ENCODE measurements around the gene PIH1D1. TPM values are rescaled to one million over a fixed set of nuclear protein-coding genes. Genes with fewer than 3 reads are reported as not detected.

The PIH1D1 gene
- total RNA-seq, 2 donors from 2014 or later = 110 to 170 TPM

DNA sequence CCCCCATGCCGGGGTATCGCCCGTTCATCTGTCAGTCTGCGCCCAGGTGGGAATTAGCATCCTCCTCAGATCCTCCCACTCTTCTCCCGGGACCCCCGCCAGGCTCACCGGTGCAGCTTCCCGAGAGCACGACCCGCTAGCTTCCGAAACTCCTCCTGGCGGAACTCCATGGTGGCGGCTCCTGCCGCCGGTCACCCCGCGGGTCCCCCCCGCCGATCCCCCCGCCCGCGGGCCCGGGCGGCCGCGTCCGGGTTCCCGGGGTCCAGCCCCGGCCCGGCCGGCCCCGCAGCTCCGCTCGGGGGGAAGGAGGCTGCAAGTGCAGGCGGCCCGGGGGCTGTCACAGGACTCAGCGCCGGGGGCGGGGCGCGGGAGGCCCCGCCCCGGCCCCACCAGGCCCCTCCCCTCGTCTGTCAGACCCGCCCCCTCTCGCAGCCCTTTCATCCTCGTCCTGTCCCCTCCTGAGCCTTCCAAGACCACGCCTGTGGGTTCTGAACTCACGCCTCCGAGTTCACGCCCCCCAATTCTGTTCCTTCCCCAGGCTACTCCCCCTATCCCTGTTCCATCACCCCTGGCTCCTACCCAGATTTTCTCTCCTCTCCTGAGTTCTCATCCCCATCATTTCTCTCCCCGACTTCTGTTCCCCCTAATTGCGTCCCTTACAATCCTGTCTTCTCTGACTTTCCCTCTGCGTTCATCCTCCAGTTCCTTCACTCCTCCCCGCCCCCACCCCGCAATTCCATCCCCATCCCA, 10.2 kb downstream of the PIH1D1 start, which contains the start of gene SLC17A7:
TSS of gene SLC17A7 (minus strand) at position 318 of the 750 bp plus-strand sequence. CDS start at position 170, 148 bp downstream.
- Mint-ChIP-seq H3K9me3 (no peaks in the 10 kb centered on the region), H3K27me3 (peaks cover 50 to 64% of the 10 kb centered on the region in 2 donors), H3K27ac (peak within 1 kb of the TSS; percentile 10 to 48), H3K4me1 (ENCODE audit: low read depth in 2 of 2) (peaks cover 35 to 41% of the 10 kb centered on the region in 2 donors), H3K4me3 (peak within 1 kb of the TSS; percentile 71), H3K36me3 (peaks cover 12% of the 10 kb centered on the region)
- DNase-seq (ENCODE audit: low spot score) = no peak
- no peak for ATAC-seq

DNA sequence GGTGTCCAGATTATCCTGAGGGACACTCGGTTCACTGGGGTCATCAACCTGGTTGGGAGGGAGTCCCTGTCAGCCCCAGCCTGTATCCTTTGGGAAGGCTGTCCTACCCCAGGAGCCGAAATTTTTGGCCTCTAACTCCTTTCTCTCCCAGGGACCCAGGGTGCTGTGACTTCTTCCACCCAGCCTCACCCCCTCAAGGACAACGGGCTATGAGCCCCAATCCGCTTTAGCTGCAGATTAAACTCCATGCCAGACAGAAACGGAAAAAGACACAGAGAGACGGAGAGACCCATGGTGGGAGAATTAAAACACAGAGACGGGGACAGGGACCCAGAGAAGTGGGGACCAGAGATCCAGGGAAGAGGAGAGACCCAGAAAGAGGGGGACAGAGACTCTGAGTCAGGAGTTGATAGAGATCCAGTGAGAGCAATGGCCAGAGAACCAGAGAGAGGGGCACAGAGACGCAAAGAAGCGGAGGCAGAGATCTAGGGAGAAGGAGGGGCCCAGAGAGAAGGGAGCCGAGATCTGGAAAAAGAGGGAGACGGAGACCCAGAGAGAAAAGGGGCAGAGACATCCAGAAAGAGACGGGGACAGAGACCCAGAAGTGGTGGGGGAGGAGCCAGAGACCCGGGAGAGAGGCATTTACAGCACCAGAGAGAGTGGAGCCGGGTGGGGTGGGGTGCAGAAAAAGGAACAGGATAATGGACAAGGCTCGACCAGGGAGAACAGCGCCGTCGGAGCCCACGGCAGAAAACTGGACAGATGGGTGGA, 11.0 kb downstream of the PIH1D1 start:
- Mint-ChIP-seq H3K27ac (no peak overlapping the region), H3K4me1 (ENCODE audit: low read depth in 2 of 2) (peaks cover 40 to 42% of the 10 kb centered on the region in 2 donors), H3K9me3 (no peaks in the 10 kb centered on the region), H3K27me3 (peaks cover 57 to 72% of the 10 kb centered on the region in 2 donors), H3K4me3 (peak overlapping the region; percentile 55), H3K36me3 (peaks cover 12% of the 10 kb centered on the region)
- ATAC-seq (no peak), DNase-seq (ENCODE audit: low spot score) (no peak)

DNA sequence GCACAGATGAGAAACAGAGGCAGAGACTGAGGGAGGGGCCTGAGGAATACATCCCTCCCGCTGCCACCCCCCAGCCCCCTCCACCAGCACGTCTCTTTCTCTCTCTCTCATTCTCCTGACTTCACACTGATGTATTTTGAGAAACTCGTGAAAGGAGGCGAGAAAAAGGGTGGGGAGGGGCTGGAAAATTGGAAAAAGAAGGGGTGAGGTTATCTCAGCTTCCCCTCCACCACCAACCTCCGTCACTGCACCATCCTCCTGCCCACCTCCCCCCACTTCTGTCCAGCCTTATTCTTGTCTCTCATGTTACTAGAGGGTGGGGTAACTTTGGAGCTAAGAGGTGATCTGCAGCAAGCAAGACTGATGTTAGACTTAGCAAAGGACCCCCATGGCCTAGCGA, 11.8 kb downstream of the PIH1D1 start:
- peaks cover 35 to 40% of the 10 kb centered on the region in 2 donors for H3K4me1 Mint-ChIP-seq (ENCODE audit: low read depth in 2 of 2)
- ATAC-seq = no peak
- DNase-seq (ENCODE audit: low spot score) = no peak
- H3K27me3 Mint-ChIP-seq = peaks cover 65 to 80% of the 10 kb centered on the region in 2 donors
- H3K9me3 Mint-ChIP-seq = no peaks in the 10 kb centered on the region
- no peak overlapping the region for H3K27ac Mint-ChIP-seq
- H3K4me3 Mint-ChIP-seq = no peak overlapping the region
- peaks cover 12% of the 10 kb centered on the region for H3K36me3 Mint-ChIP-seq

DNA sequence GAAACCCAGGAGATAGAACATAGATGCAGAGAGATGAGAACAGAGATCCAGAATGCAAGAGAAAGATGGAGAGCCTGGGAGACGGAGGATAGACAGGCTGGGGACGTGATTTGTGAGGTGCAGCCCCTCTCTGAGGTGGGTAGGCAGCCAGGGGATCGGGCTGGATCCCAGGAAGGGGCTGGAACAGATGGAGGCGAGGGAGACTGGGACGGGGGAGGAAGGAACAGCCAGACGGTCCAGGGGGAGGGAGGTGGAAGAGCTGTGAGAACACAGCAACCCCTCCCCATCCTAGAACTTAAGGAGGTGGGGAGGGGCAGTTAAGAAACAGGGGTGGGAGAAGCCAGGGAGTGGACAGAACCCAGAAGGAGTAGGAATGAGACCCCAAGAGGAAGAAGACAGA, 13.4 kb downstream of the PIH1D1 start:
- Mint-ChIP-seq H3K27ac (no peak overlapping the region), H3K4me3 (no peak overlapping the region), H3K9me3 (no peaks in the 10 kb centered on the region), H3K4me1 (ENCODE audit: low read depth in 2 of 2) (peaks cover 28 to 35% of the 10 kb centered on the region in 2 donors), H3K36me3 (peaks cover 12% of the 10 kb centered on the region), H3K27me3 (peaks cover 70 to 90% of the 10 kb centered on the region in 2 donors)
- DNase-seq (ENCODE audit: low spot score) (no peak), ATAC-seq (no peak)

DNA sequence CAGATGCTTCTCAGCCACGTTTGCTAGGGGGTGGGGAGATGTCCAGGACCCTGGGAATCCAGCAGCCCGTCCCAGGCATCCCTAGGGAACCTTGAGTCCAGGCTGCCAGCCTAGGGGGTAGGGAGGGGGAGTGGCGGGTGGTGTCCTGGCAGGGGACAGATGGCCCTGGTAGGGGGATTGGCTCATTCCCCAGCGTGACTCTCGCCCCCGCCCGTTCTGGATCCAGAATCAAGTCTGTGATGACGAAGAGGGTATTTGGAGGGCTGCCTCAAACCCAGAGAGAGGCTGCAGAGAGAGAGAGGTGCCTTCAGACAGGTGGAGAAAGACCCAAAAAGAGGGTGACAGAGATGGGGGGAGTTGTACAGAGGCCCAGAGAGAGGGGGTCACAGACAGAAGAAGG, 14.4 kb downstream of the PIH1D1 start:
- Mint-ChIP-seq H3K4me3 (no peak overlapping the region), H3K9me3 (no peaks in the 10 kb centered on the region), H3K27ac (no peak overlapping the region), H3K27me3 (peaks cover 70 to 89% of the 10 kb centered on the region in 2 donors), H3K4me1 (ENCODE audit: low read depth in 2 of 2) (peaks cover 24 to 31% of the 10 kb centered on the region in 2 donors), H3K36me3 (peaks cover 12% of the 10 kb centered on the region)
- ATAC-seq (no peak), DNase-seq (ENCODE audit: low spot score) (no peak)

DNA sequence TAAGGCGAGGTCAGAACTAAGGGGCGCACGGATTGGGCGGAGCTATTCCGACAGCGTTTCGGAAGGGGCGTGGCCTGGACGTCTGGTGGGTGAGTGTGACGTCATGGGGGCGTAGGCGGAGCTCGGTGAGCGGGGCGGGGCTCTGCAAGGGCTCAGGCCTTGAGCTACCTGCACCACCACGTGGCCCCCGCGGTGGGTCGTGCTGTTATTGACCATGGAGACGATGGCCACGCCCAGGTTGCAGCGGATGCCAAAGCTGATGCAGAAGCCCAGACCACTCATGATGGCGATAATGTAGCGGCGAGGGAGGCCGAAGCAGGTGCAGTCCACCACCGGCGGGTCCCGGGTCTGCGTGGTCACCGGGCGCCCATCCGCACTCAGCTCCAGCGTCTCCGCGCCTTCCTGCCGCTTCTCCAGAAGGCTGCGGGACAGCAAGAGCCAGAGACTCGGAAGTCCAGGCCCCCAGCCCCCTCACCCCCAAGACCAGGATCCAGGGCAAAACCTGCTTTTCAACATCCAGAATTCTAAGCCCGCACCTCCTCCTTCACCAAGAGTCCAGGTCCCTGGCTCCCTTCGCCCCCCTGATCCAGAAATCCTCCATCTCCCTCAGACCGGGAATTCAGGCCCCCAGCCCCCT, 15.1 kb downstream of the PIH1D1 start:
- Mint-ChIP-seq H3K4me3 (no peak overlapping the region), H3K9me3 (no peaks in the 10 kb centered on the region), H3K4me1 (ENCODE audit: low read depth in 2 of 2) (peaks cover 19 to 28% of the 10 kb centered on the region in 2 donors), H3K27ac (no peak overlapping the region), H3K27me3 (peaks cover 66 to 88% of the 10 kb centered on the region in 2 donors), H3K36me3 (peaks cover 6% of the 10 kb centered on the region)
- DNase-seq (ENCODE audit: low spot score) = no peak
- peak; percentile 39 to 59 for ATAC-seq

DNA sequence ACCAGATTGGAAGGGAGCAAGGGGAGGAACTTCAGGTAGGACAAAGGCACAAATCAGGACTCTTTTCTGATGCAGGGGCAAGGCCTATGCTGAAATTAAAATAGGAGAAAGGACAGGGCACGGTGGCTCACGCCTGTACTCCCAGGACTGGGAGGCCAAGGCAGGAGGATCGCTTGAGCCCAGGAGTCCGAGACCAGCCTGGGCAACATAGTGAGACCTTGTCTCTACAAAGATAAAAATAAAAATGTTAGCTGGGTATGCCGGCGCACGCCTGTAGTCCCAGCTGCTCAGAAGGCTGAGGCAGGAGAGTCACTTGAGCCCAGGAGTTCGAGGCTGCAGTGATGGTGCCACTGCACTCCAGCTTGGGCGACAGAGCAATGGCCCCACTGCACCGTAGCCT, 15.9 kb downstream of the PIH1D1 start:
- Mint-ChIP-seq H3K4me3 (no peak overlapping the region), H3K27me3 (peaks cover 64 to 83% of the 10 kb centered on the region in 2 donors), H3K9me3 (no peaks in the 10 kb centered on the region), H3K4me1 (ENCODE audit: low read depth in 2 of 2) (peaks cover 14 to 25% of the 10 kb centered on the region in 2 donors), H3K36me3 (peaks cover 3% of the 10 kb centered on the region), H3K27ac (no peak overlapping the region)
- ATAC-seq (no peak), DNase-seq (ENCODE audit: low spot score) (no peak)

DNA sequence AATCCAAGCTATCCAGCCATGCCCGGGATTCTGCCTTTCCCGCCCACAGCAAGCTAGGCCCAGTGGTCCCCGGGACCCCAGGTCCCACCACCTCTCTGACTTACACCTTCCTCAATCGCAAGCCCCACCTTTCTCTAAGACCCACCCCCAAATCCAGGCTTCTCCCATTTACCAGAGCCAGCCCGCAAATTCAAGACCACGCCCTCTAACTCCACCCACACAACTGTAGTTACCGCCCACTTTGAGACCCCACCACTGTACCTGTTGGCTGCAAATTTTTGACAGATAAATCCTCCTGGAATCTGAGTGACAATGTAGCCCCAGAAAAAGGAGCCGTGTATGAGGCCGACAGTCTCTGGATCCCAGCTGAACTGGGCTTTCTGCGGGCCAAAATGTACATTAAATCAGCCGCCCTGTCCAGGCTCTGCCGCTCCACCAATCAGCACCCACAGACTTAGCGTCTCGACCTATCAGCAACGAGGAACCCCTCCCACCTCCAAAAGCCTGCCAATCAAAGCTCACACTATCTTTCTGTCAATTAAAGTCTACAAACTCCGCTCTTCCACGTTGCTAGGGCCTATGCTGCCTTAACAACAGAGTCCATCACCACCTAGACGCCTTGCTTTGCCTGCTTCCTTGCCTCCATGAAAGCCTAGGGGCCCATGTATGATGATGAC, 16.6 kb downstream of the PIH1D1 start:
- H3K36me3 Mint-ChIP-seq = peaks cover under 1% of the 10 kb centered on the region
- no peak for ATAC-seq
- no peak overlapping the region for H3K4me3 Mint-ChIP-seq
- H3K27ac Mint-ChIP-seq = no peak overlapping the region
- no peaks in the 10 kb centered on the region for H3K9me3 Mint-ChIP-seq
- peaks cover 64 to 83% of the 10 kb centered on the region in 2 donors for H3K27me3 Mint-ChIP-seq
- no peak for DNase-seq (ENCODE audit: low spot score)
- peaks cover 12 to 24% of the 10 kb centered on the region in 2 donors for H3K4me1 Mint-ChIP-seq (ENCODE audit: low read depth in 2 of 2)

DNA sequence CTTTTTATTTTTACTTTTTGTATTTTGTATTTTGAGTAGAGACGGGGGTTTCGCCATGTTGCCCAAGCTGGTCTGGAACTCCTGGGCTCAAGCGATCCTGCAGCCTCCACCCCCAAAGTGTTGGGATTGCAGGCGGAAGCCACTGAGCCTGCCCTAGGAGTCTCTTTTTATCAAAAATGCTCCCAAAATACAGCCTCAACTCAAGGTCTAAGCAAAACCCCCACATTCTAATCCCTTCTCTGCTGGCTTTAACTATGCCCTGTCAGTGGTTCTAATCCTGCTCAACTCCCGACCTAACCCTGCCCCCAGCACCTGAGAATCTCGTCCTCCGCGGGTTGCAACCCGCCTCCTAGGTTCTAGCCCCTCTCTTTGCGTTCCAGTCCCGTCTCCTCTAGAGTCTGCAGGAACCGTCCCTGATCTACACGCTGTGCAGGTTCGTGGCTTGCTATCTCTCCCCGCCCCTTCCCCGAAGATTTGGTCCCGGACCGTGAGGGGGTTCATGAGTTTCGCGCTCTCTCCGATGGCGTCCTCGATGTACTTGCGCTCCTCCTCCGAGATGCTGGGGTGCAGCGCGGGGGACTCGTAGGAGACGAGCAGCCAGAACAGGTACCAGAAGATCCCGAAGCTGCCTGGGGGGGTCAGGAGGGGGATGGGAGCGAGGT, 18.2 kb downstream of the PIH1D1 start:
- no peak for DNase-seq (ENCODE audit: low spot score)
- peaks cover 19 to 28% of the 10 kb centered on the region in 2 donors for H3K4me1 Mint-ChIP-seq (ENCODE audit: low read depth in 2 of 2)
- peaks cover 58 to 82% of the 10 kb centered on the region in 2 donors for H3K27me3 Mint-ChIP-seq
- H3K4me3 Mint-ChIP-seq = no peak overlapping the region
- H3K36me3 Mint-ChIP-seq = peaks cover 5% of the 10 kb centered on the region
- no peaks in the 10 kb centered on the region for H3K9me3 Mint-ChIP-seq
- H3K27ac Mint-ChIP-seq = no peak overlapping the region
- no peak for ATAC-seq

DNA sequence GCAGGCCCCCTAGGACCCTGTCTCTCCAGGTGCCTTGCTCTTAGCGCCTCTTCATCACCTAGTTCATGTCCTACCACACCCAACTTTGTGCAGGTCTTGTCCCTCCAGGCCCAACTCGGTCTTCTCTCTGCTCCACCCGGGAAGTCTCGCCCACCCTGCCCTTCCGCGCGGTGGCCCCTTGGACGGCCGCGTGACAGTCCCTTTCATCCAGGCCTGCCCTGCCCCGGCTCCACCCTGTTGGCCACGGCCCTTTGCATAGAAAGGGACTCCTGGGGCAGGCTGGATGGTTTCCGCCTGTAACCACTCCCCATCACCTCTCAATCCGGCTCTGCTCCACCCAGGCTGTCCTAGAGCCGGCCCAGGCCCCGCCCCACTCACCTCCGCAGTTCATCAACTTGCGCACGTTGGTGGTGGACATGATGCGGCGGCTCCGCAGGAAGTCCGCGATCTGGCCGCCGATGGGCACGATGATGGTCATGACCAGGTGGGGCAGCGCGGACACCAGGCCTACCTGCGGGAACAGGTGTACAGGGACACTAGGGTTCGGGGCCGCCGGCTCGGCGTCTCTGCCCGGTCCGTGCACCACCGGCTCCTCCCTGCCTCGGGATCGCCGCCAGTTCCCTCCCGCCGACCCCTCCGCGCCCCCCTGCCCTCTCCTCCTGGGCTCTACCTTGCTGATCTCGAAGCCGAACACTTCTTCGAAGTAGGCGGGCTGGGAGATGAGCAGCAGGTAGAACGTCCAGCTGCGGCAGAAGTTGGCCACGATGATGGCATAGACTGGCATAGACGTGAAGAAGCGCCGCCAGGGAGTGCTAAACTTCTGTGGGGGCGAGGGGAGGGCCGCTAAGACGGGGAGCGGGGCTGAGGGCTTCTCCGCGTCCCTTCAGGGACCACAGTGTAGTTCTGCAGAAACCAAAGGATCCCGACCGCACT, 19.2 kb downstream of the PIH1D1 start:
- no peak overlapping the region for H3K4me3 Mint-ChIP-seq

DNA sequence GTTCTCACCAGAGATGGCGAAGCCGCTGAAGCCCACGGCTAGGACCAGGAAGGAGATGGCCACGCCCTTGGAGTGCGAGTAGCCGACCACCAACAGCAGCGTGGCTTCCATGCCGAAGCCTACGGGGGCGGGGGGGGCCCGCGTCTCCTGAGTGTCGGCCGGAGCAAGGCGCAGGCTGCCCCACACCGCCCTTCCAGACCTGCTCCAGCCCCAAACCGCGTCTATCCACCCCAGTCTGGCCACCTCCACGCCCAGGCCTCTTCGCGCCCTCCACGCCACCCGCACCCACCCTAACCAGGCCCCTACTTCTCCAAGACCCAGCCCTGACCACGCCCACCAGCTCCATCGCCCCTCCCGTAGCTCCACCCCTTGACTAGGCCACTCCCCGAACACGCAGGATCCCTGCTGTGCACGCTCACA, 20.3 kb downstream of the PIH1D1 start:
- Mint-ChIP-seq H3K4me3 (no peak overlapping the region), H3K27me3 (peaks cover 58 to 81% of the 10 kb centered on the region in 2 donors), H3K27ac (no peak overlapping the region), H3K4me1 (ENCODE audit: low read depth in 2 of 2) (peaks cover 35 to 40% of the 10 kb centered on the region in 2 donors), H3K36me3 (peaks cover 14% of the 10 kb centered on the region), H3K9me3 (no peaks in the 10 kb centered on the region)
- no peak for DNase-seq (ENCODE audit: low spot score)
- ATAC-seq = no peak

More for the DNA sequence above, 19.2 kb downstream of the PIH1D1 start:
- H3K36me3 Mint-ChIP-seq = peaks cover 5% of the 10 kb centered on the region
- H3K4me1 Mint-ChIP-seq (ENCODE audit: low read depth in 2 of 2) = peaks cover 25 to 36% of the 10 kb centered on the region in 2 donors
- no peaks in the 10 kb centered on the region for H3K9me3 Mint-ChIP-seq
- H3K27ac Mint-ChIP-seq = no peak overlapping the region
- DNase-seq (ENCODE audit: low spot score) (no peak), ATAC-seq (peak; percentile 49 to 65)
- peaks cover 53 to 81% of the 10 kb centered on the region in 2 donors for H3K27me3 Mint-ChIP-seq

Measured in natural killer cell treated with Interleukin-12 subunit alpha and Interleukin-12 subunit beta and Interleukin-15 and Interleukin-18, amount 100 ng/mL, for 72 hours (primary cell).